B cell (primary cell): ENCODE data around the gene PSME3.

ENCODE experiments used
- CTCF ChIP-seq: fragments of 200-600 bp; IDR thresholded peaks from one replicate; pipeline ENCODE4 v1.8.0; 2022; ENCODE audit warnings: antibody characterized with exemption, mild to moderate bottlenecking
- EZH2 ChIP-seq: IDR thresholded peaks from 2 replicates; pipeline ENCODE4 v1.6.1; 2012; ENCODE audit warnings: borderline replicate concordance, low read depth, mild to moderate bottlenecking, moderate library complexity, low read length; ENCODE audit not compliant: insufficient read depth, poor library complexity, severe bottlenecking

GRCh38 chr17:42841975-42842685, 8.9 kb downstream of the PSME3 start:
- no peak for TF ChIP-seq EZH2
- no peak for TF ChIP-seq CTCF
